ENCODE data around the gene AKT3.

Gene AKT3

GRCh38 chr1:243499248-243499647, 350.8 kb downstream of the AKT3 start:
- no peak for TF ChIP-seq CTCF (IDR thresholded peaks at IDR 0.05; ENCODE audit: control insufficient read depth, insufficient read depth, low read depth, low read length, missing control alignments)
- H3K4me3 ChIP-seq (ENCODE audit: control insufficient read depth, low read depth, low read length): no peak overlapping the region
- DNase-seq (ENCODE audit: low read depth): no peak

GRCh38 chr1:243497939-243498681, 351.9 kb downstream of the AKT3 start:
- no peak for DNase-seq (ENCODE audit: low read depth)
- TF ChIP-seq CTCF (IDR thresholded peaks at IDR 0.05; ENCODE audit: control insufficient read depth, insufficient read depth, low read depth, low read length, missing control alignments): no peak
- H3K4me3 ChIP-seq (ENCODE audit: control insufficient read depth, low read depth, low read length): no peak overlapping the region

- no peak overlapping the region for H3K4me3 ChIP-seq (ENCODE audit: control insufficient read depth, low read depth, low read length)
- TF ChIP-seq CTCF (IDR thresholded peaks at IDR 0.05; ENCODE audit: control insufficient read depth, insufficient read depth, low read depth, low read length, missing control alignments): no peak
- no peak for DNase-seq (ENCODE audit: low read depth)
Observed at GRCh38 chr1:243496806-243497205, 353.2 kb downstream of the AKT3 start.

- no peak for TF ChIP-seq CTCF (IDR thresholded peaks at IDR 0.05; ENCODE audit: control insufficient read depth, insufficient read depth, low read depth, low read length, missing control alignments)
- no peak overlapping the region for H3K4me3 ChIP-seq (ENCODE audit: control insufficient read depth, low read depth, low read length)
- no peak for DNase-seq (ENCODE audit: low read depth)
Observed at GRCh38 chr1:243496187-243496646, 353.8 kb downstream of the AKT3 start.

- no peak for TF ChIP-seq CTCF (IDR thresholded peaks at IDR 0.05; ENCODE audit: control insufficient read depth, insufficient read depth, low read depth, low read length, missing control alignments)
- no peak for DNase-seq (ENCODE audit: low read depth)
Observed at GRCh38 chr1:243495442-243496186, 354.4 kb downstream of the AKT3 start.

GRCh38 chr1:243494741-243495431, 355.2 kb downstream of the AKT3 start:
- DNase-seq (ENCODE audit: low read depth): no peak
- TF ChIP-seq CTCF (IDR thresholded peaks at IDR 0.05; ENCODE audit: control insufficient read depth, insufficient read depth, low read depth, low read length, missing control alignments): no peak
- no peak overlapping the region for H3K4me3 ChIP-seq (ENCODE audit: control insufficient read depth, low read depth, low read length)

More at GRCh38 chr1:243495442-243496186, 354.4 kb downstream of the AKT3 start:
- no peak overlapping the region for H3K4me3 ChIP-seq (ENCODE audit: control insufficient read depth, low read depth, low read length)

Data from AG09309 (cell line).